Measurements from ENCODE around the gene FAM156A.
"Not testable (repeated sequence)": the region's sequence is repeated elsewhere in the genome, so short reads cannot be mapped to it uniquely, and the experiment has no call there.

Gene FAM156A, protein sequence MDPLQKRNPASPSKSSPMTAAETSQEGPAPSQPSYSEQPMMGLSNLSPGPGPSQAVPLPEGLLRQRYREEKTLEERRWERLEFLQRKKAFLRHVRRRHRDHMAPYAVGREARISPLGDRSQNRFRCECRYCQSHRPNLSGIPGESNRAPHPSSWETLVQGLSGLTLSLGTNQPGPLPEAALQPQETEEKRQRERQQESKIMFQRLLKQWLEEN

DNA sequence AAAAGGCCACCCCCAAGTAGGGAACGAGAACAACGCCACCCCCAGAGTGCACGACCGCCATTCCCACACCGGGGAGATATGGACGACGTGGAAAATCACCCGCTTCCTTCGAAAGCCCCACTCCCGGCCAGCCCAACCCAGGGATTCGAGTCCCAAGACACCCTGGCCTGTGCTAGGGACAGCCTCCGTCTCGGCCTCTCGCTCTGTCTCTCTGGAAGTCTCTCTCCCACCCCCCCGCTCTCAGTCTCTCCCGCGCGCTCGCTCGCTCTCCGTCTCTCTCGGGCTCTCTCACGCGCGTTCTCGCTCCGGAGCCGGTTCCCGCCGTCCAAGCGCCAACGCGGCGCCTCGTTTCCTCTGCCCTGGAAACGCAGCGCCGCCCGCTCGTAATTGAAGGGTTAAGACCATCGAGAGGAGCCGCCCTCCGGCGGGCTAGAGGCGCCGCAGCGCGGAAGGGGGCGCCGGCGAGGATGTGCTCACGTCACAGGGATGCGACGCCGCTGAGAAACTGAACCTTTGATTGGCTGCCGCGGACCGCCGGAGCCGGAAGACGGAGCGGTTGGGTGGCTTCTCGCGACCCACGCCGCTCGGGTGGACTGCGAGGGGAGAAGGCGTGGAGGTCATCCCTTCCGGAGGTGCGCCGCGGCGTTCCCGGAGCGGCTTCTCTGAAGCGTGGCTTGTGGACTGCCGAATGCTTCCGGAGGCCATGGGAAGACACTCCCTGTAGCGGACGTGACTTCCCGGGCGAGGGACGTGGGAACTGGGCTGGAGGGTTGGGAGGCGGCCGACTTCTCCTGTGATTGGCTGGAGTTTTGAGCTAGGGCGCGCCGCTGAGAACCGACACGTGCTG is at the start of gene FAM156A:
Gene FAM156A (minus strand): TSS at position 406 of the 847 bp plus-strand sequence. CDS start 9,930 bp downstream, outside the sequence.
- not testable (repeated sequence) for DNase-seq (ENCODE audit: low read depth)

- no peak for DNase-seq (ENCODE audit: low read depth)
Observed at GRCh38 chrX:53005327-53005726, 47.0 kb upstream of the FAM156A start.

- no peak for DNase-seq (ENCODE audit: low read depth)
Observed at GRCh38 chrX:53004811-53005210, 46.5 kb upstream of the FAM156A start.

GRCh38 chrX:53004038-53004437 is 45.7 kb upstream of the FAM156A start:
- DNase-seq (ENCODE audit: low read depth), result no peak

DNA sequence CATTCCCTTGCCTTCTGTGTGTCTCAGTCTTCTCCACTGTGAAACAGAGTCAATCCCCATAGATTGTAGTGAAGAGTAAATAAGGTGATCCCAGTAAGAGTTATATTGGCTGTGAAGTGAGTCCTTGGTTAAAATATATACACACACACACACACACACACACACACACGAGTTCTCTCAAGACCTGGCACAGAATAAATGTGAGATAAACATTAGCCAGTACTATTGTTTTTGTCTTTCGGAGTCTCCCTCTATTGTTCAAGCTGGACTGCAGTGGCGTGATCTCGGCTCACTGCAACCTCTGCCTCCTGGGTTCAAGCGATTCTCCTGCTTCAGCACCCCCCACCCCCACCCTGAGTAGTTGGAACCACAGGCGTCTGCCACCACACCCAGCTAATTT is 44.8 kb upstream of the FAM156A start:
- DNase-seq (ENCODE audit: low read depth), result no peak

DNA sequence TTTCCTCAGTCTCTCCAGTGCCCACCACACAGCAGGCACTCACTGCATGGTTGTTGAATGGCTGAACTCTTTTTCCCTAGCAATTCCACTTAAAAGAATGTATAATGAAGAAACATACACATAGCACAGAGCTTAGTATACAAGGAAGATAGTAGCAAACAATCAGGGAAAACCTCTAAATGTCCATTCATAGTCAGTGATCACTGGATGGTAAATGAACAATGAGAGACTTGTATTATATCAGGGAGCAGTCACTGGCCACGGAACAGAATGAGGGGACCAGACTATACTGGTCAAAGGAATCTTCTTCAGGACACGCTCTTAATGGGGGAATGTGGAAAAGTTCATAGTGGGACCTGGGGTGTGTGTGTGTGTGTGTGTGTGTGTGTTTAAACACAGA is 43.6 kb upstream of the FAM156A start:
- DNase-seq (ENCODE audit: low read depth), result no peak

GRCh38 chrX:53000447-53001135 is 42.3 kb upstream of the FAM156A start:
- DNase-seq (ENCODE audit: low read depth), result no peak

DNA sequence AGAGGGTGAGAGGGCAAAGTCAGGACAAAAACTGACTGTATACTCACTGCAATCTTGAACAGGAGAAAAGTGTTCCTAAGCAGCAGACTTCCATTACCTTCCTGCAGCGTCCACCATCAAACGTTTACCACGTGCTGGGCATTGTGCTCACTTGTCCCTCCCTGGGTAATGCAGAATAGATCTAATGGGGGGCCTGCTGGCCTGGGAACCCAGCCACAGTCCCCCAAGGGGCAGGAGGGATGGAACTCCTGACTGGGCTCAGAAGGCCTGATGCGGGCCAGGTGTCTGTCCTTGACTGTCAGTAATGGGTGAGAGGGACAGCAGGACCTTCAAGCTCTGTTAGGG is 37.6 kb upstream of the FAM156A start:
- DNase-seq (ENCODE audit: low read depth), result no peak

DNA sequence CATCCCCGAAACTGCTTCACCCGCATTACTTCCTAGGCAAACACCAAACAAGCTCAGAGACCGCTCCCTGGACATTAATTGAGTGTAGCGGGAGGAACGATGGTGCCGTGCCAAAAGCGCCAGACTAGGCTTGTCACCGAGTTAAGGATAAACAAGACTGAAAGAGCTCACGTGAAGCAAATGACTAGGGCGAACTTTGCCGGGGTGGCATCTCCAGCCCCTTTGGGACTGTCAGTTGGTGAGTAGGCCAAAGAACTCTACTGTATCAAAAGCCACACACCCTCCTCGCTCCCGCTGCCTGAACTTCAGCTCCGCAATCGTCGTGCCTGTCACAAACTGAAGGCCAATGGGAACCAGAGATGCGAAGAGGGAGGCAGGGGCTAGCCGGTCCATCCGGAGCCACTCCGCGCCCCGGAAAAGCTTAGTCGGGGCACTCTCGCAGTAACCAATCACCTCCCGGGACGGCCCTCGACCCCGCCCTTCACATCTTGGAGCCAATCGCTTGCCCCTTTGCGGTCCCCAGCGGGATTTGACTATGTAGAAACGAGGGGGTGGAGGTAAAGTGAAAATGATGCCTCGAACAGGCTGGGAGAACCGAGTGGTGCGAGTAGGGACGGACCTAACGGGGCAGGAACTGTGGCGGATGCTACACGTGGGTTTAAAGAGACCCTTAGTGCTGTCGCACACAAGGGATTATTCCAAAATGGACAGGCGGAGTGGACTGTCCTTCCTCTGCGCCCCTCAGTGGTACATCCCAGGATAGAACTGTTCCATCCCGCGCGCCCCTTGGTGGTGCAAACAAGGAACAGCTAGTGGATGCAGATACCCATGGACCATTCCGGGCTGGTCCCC is 37.0 kb upstream of the FAM156A start:
- peak; percentile 84 for DNase-seq (ENCODE audit: low read depth)

GRCh38 chrX:52990848-52991247 is 32.5 kb upstream of the FAM156A start:
- DNase-seq (ENCODE audit: low read depth), result no peak

- peak; percentile 27 for DNase-seq (ENCODE audit: low read depth)
Observed at GRCh38 chrX:52990011-52990631, 31.8 kb upstream of the FAM156A start.

DNA sequence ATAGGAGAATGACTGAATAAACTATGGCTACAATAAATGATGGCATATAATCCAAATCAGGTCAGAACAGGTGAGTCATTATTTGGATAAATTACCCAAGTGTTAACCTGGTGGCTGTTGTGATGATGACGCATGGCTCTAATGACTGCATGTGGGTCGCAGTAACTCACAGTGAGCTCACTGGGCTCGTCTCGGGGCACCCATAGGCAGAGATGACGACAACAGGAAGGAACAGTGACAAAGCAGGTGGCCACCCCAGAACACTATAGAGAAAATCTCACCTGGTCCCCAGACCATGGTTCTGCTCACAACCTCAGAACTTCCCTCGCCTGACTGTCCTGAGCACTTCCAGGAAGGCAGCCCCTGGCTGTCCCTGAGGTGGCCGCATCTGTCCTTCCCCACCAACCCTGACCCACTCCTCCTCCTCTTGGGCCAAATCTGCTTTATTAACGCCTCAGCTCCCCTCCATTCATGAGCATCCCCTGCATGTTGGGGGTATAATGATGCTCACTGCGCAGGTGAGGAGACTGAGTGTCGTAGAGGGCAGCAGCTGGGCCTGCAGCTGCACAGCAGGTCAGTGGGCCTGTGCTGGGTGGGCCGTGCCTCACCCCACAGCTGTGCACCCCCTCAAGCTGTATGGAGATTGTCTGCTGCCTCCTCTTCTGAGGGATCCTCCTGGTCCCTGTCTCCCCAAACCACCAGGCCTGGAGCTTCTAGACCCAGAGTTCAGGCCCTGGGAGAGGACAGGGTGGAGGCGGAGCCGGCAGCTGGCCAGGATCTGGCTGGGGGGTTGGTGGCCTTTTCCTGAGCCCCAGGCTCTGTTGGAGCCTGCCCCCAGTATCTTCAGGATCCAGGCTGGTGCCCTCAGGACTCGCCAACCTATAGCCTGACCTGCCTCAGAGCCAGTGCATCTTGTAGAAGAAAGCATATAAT is 30.9 kb upstream of the FAM156A start:
- DNase-seq (ENCODE audit: low read depth), result no peak

DNA sequence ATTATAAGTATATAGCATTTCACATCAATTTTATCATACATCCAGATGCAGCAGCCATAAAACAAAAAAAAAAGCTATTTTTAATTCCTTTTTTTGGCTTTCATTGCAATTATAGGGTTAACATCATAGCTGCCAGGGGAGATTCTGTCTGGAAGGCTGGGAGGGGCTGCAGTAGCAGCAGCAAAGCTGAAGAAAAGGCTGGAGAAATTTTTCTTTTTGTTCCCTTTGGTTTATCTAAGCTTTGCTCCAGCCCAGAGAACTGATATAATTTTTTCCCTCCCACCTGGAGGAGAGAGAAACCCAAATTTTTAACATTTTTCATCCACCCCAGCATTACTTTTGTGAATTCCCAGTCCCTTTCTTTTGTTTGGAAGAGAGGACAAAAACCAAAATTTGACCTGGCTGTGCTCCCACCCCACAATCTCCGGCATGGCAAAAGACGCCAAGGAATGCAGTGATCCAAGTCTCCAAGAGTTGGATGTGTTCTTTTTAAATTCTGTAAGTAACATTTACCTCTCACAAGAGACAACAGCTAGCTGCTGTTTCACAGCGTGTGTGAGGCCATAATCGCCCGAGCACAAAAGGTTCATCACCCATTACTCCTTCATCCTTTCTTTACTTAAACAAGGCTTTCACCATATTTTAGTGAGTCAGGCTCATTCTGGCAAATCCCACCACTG is 25.1 kb upstream of the FAM156A start:
- DNase-seq (ENCODE audit: low read depth), result no peak

GRCh38 chrX:52979993-52980392 is 21.7 kb upstream of the FAM156A start:
- no peak for DNase-seq (ENCODE audit: low read depth)

- DNase-seq (ENCODE audit: low read depth), result no peak
Observed at GRCh38 chrX:52979568-52979967, 21.2 kb upstream of the FAM156A start.

GRCh38 chrX:52977953-52978352 is 19.6 kb upstream of the FAM156A start:
- DNase-seq (ENCODE audit: low read depth), result no peak

DNA sequence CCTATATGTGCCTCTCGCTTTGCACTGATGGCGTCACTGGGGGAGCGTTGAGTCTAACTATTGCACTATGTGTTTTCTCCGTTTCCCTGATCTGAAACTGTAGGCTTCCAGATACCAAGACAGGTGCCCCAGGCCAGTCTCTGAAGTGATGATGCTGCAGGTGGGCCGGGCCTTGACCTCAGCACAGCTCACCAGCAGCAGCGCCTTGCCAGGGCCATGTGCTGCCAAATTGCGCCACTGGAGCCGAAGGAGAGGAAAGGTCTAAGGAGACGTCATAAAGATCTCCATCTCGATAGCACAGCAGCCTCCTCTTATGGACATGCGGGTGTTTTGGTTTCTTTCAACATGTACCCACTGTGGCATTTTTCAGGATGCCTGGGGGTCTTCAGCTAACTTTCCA is 17.3 kb upstream of the FAM156A start:
- DNase-seq (ENCODE audit: low read depth), result not testable (repeated sequence)

GRCh38 chrX:52974336-52974992 is 16.1 kb upstream of the FAM156A start:
- not testable (repeated sequence) for DNase-seq (ENCODE audit: low read depth)

DNA sequence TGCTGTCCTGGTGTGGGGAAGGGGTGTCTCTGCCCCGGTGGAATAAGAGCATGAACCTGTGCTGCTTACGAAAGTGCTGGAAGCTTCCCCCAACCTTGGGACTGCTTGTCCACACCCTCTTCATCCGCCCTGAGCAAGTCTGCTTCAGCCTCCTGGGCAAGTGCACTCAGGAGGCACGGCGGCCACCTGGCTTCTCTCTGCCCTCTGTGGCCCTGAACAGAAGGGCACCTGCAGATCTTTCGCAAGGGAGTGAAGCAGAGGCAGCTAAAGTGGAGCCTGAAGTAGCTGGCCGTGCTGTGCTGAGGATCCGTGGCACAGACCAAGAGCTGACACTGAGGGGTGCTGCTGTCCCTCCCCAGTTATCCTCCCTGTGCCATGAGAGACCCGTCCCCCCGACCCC is 9.6 kb upstream of the FAM156A start:
- not testable (repeated sequence) for DNase-seq (ENCODE audit: low read depth)
